Measurements from ENCODE around the gene HCAR3.
"Not testable (repeated sequence)": the region's sequence is repeated elsewhere in the genome, so short reads cannot be mapped to it uniquely, and the experiment has no call there.

HCAR3 gene

DNA sequence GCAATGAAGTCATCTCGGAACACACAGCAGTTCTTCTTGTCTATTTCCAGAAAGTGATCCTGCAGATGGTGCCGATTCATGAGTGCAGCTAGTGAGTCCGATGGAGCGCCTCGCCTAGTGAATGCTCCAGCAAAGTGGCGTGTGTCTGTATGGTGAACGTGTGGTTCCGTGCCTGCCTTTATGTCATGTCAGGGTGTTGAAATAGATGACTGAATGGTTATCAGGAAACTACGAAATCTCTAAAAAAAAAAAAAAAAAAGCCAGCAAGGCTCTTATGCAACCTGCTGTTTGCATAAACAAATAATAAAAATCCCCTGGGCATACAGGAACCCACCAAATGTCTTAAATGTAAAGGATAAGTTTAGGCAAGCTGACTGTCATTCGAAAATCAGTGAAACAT is at the start of gene HCAR3:
TSS of gene HCAR3 (minus strand) at position 154 of the 400 bp plus-strand sequence. CDS start at position 80, 74 bp downstream.
- FAIRE-seq = not testable (repeated sequence)

DNA sequence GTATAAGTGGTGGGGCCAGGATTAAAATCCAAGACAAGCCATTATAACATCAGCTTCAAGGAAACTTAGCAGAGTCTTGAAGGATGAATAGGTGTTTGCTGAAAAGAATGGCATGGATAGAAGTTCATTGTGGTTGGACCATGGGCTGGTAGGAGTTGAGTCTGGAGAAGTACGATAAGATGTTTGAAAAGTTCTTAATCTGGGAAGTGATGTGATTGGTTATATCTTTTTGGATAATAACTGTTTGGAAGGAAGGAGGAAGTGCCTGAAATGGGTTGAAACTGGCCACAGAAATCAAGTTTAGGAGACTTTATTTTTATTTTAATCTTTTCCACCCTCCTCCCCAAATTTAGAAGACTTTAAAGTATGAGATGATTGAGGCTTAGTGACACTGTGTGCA is 41.0 kb upstream of the HCAR3 start:
- FAIRE-seq = no peak

DNA sequence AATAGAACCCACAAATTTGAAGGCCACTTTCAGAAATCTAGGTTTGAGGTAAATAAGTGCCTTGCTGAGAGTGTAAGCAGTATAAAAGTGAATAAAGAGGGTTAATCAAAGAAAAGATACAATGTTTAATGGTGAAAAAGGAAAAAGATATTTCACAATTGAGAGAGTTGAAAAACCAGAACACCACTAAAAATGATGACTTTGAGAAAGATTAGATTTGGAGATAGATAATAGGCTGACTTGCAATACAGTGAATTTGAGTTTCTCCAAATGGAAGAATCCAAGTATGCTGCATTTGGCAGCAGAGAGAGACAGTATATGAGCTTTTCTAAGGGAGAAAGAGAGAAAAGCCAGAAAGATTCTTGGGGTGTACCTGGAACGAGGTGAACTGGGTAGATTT is 38.2 kb upstream of the HCAR3 start:
- FAIRE-seq = no peak

DNA sequence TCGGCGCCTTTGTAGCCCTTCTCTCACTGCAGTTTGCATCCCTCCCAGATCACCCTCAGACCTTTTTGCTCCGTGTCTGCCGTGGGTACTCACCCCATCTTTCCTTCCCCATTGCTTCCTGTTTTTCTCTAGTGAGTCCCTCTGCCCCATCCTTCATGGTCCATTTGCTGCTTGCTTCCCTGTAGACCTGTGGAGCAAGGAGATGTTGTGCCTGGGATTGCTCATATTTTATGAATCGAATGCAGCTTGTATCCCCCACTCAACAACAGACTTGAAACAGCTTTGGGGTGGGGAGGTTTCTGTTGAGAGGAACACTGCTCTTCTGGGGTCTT is 36.7 kb upstream of the HCAR3 start:
- FAIRE-seq = no peak

DNA sequence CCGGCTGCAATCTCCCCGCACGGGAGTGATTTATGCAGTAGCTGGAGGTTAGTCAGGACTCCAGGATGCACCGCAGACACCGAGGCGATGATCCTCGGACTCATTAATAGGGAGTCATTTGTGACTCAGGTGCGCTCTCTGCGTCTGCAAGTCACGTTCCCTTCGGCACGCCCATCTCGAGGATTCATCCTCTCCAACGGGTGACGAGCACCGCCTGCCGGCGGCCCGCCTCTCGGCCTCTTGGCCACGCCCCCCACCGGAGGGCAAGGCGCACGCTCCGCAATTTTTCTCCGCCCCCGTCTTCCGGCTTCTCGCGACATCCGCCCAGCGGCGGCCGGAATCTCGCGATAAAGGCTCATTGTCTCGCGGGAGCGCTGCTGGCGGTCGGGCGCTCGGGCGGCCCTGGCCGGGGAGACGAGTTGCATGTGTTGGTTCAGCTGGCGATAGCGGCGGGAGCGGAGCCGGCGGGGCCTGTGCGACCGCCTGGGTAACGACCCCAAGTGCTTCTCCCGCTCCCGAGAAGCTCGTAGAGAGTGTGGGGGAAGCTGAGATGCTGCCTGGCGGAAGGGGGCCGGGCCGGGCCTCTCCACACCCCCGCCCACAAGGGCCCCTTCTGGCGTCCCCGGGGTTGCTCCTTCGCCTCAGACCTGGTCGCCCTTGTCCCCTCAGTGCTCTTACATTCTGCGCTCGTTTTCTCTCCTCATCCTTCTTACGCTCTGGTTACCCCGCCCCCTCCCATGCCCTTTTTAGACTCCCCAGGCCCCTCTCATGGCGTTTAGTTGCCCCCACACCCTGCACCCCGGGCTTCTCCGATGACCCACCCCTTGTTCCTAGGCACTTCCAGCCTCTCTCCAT is 36.1 kb upstream of the HCAR3 start, which contains the start of gene DENR:
TSS of gene DENR (plus strand) at position 361 of the 855 bp plus-strand sequence. CDS start 878 bp downstream, outside the sequence.
- peak; percentile 18 for FAIRE-seq

DNA sequence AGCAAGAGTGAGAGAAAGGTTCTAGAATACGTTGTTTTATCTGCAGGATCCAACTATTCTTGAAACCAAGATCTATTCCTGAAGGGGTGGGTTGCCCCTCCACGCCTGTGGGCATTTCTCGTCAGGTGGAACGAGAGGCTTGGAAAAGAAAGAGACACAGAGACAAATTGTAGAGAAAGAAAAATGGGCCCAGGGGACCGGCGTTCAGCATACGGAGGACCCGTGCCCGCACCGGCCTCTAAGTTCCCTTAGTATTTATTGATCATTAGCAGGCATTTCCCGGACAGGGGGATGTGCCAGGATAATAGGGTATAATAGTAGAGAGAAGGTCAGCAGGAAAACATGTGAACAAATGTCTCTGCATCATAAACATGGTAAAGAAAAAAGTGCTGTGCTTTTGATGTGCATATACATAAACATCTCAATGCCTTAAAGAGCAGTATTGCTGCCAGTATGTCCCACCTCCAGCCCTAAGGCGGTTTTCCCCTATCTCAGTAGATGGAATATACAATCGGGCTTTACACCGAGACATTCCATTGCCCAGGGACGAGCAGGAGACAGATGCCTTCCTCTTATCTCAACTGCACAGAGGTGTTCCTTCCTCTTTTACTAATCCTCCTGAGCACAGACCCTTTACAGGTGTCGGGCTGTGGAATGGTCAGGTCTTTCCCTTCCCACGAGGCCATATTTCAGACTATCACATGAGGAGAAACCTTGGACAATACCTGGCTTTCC is 34.3 kb upstream of the HCAR3 start:
- not testable (repeated sequence) for FAIRE-seq

DNA sequence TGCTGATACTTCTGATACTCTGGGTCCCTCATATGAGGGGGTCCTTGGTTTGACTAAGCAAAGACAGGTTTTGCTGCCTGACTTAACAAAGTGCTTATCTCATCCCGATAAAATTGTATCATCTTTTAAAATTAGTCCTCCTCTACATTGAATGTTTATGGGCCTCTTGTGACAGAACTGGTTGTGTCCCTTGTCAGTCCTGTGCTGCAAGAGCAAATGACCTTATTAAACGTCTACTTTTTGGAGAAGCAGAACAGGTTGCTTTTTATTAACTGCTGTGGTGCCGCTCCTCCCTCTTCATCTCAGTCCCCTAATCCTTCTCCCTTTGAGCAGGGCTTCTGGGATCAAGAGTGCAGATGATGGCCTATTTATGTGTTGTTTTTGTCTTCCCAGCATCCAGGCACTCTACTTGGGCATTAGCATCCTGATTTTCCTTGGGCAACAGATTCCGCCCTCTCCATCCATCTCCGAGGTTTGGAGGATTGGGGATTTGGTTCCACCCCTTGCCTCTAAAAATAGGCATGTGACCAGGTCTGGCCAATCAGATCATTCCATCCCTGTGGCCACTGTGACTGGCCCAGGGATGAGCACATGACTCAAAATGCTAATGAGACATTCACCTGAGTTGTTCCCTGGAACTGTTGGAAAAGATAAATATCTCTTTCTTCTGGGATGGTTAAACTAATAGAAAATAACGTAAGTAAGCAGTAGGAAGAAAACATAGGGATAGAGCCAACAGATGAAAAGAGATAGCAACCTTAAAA is 33.1 kb upstream of the HCAR3 start:
- FAIRE-seq = no peak

DNA sequence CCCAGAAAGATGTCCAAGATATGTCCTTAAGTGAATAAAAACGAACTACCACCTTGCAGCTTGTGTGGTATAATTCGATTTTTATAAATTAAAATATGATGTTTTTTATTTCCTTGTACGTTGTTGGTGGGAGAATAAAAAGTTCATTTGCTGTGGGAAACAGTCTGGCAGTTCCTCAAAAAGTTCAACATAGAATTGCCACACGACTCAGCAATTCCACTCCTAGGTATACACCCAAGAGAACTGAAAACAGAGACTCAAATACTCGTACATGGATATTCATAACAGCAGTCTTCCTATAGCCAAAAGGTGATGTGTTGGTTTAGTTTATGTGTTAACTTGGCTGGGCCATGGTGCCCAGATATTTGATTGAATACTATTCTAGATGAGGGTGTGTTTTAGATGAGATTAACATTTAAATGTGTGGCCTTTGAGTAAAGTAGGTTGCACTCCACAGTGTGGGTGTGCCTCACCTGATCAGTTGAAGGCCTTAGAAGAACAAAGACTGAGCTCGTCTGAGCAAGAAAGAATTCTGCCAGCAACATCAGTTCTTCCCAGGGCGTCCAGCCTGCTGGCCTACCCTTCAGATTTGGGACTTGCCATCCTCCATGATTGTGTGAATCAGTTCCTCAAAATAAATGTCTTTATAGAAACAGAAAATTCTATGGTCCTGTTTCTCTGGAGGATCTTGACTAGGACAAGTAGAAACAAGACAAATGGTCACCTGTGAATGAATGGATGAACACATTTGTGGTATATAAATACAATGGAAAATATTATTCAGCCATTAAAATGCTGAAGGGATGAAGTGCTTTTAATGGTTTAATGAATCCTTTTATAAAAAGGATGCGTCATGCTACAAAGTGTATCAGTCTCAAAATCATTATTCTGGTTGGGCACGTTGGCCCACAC is 30.9 kb upstream of the HCAR3 start:
- FAIRE-seq = no peak

DNA sequence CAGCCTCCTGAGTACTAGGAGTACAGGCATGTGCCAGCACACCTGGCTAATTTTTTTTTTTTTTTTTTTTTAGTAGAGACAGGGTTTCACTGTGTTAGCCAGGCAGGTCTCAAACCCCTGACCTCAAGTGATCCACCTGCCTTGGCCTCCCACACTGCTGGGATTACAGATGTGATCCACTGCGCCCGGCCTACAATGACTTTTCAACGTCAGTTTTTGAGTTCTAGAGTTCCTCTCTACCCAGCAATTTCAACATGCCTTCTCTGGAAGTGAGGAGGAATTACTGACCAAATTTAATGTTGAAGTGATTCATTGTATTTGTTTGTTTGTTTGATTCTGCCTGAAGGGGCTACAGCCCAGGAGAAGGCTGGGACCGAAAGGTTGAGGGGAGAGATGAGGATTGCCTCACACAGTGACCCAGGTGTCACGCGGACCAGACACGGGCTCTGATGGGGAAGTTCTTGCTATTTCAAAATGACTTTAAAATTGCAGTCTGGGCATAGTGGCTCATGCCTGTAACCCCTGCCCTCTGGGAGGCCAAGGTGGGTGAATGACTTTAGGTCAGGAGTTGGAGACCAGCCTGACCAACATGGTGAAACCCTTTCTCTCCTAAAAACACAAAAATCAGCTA is 27.4 kb upstream of the HCAR3 start:
- no peak for FAIRE-seq

DNA sequence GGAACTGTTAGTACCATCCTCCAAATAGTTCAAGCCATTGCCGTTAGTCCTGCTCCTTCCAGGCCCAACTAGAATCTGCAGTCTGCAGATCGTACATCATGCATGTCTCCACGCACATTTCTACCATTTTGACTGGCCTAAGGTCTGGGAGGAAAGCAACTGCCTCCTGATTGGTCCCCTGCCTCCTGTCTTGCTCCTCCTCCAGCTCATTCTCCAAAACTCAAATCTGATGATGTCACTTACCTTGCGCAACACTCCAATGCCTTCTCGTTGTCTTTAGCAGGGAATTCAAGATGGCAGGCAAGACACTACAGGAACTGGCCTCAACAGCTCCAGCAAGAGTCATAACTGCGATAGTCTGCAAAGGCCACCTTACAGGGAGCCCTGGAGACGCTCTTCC is 23.7 kb upstream of the HCAR3 start:
- FAIRE-seq = no peak

DNA sequence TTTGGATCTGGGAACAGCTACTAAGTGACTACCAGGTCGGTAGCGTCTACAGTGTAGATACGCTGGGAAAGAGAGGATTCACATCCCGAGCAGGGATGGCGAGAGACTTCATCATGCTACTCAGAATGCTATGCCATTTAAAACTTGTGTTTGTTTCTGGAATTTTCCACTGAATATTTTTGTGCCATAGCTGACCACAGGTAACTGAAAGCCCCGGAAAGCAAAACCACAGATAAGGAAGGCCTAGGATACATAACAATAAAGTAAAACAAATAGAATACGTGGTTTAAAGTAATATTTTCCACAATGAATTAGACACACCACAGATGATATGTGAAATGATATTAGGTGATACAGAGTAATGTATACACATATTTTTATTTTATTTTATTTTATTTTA is 22.0 kb upstream of the HCAR3 start:
- no peak for FAIRE-seq

DNA sequence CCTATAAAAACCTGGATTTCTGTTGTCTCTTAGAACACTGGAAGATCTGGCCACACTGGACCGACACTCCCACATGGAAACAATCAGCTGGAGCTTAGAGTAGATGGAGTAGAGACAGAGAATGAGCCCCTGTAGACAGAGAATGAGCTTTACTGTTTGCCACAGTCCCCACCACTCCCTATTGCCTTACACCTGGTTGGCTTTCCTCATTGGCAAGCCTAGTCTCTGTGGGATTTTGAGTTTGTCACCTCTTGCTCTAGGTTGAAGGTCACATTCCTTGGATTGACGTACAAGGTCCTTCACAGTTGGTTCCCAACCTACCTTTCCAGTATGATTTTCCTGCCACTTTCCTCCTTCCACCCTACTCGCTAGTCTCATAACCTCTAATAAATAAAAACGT is 16.0 kb upstream of the HCAR3 start:
- no peak for FAIRE-seq

DNA sequence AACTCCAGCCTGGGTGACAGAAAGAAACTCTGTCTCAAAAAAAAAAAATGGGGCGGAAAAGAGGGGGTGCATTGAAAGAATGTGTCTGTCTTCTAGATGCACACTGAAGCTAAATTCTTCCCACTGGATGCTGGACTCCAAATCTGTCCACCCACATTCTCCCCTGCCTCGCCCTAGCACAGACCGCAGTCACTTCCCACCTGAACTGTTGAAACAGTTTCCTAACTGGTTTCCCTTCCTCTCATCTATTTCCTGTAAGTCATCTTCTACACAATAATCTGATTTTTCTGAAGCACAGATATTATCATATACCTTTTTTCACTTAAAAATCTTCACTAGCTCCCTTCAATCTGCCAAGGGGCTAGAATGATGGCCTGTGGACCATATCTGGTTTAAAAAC is 15.6 kb upstream of the HCAR3 start:
- FAIRE-seq = no peak

DNA sequence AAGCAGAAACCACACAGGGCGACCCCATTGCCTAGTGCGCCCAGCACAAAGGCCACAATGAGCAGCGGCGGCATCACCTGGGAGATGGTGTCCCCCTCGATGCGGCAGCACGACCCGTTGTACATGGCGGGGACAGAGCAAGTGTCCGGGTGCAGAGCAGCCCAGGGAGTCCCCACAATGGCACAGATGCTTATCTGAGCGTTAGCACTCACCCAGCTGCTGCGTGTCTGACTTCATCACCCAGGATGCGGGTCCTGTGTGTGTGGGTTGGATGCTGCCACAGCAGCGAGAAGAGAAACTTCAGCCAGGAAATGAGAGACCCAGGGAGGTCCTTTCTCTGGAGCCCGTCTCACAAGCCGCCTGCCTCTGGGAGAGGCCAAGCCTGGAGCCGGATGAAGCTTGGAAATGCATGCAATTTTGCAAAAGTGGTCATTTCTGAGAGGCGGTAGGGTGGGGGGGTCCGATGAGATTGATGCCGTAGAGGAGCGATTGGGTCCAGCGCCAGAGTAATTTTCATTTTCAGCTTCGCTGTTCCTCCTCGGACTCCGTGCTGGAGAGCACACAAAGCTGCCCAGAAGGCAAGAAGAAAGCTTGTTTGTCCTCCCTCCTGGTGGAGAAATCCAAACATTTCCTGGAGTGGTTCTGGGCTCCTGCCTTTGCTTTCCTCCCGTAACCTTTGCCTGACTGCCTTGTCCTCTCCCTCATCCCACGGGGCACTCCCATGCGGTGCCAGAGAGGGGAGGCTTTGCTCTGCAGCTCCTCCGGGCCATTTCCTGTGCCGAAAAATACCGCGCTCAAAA is 13.8 kb upstream of the HCAR3 start, which contains the start of gene HCAR1:
TSS of gene HCAR1 (minus strand) at position 630 of the 800 bp plus-strand sequence. CDS start at position 125, 505 bp downstream.
- no peak for FAIRE-seq

DNA sequence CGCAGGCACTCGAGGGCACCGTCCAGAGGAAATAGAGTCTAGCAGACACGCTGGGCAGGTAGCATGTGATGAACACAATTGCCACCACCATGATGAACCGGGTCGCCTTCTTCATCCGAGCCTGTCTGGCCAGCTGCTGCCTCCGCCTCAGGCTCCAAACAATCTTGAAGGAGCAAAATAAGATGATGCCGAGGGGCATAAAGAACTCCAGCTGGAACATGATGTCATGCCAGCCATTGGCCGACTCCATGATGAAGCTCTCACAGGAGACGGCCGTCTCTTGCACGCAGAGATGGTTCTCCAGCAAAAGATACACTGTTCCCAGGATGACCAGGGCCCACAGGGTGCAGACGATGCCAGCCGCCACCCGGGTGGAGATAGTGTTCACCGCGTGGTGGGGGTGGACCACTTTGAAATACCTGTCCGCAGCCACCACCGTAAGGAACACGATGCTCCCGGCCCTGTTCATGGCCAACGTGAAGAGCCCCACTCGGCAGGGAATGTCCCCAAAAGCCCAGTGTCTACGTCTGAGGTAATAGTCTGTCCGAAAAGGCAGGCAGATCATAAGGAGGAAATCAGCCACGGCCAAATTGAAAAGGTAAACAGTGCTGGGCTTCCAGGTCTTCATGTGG is 13.1 kb upstream of the HCAR3 start:
- no peak for FAIRE-seq

DNA sequence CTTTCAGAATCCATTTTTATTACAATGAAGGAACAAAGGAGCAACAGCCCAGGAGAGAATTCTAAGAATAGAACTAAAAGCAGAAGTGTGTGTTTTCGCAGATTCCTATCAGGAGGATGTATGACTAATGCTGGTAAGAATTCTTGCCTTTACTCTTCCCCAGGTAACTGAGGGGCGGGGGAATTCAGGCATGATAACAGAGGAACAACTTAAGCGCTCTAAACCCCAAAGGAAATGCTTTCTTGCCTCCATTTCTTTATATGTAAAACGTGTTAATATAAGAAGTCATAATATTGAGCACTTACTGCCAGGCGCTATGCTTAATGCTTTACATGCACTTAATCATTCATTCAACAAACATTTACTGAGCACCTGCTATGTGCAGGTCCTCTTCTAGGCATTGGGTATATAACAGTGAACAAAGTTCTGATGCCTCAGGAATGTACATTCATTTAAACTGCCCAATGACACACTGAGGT is 9.5 kb upstream of the HCAR3 start:
- no peak for FAIRE-seq

DNA sequence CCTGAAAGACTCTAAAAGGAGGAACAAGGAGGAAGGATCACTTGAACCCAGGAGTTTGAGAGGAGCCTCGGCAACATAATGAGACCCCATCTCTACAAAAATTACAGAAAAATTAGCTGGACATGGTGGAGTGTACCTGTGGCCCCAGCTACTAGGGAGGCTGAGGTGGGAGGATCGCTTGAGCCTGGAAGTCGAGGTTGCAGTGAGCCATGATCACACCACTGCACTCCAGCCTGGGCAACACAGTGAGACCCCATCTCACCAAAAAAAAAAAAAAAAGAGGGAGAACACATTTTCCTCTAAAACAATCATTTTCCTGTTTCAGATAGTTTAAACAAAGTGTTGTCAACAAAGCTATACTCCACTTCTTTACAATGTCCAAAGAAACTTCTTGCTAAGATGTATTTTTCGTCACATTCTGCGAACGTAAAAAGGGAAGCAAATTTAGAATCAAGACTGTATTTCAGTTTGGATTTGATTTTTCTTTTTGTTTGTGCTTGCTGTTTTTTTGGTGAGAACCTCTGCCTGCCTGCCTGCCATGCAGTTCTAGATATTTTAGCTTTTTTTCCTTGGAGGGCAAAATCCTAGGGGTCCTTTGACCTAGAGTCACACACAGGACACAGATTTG is 9.0 kb upstream of the HCAR3 start:
- FAIRE-seq = no peak

DNA sequence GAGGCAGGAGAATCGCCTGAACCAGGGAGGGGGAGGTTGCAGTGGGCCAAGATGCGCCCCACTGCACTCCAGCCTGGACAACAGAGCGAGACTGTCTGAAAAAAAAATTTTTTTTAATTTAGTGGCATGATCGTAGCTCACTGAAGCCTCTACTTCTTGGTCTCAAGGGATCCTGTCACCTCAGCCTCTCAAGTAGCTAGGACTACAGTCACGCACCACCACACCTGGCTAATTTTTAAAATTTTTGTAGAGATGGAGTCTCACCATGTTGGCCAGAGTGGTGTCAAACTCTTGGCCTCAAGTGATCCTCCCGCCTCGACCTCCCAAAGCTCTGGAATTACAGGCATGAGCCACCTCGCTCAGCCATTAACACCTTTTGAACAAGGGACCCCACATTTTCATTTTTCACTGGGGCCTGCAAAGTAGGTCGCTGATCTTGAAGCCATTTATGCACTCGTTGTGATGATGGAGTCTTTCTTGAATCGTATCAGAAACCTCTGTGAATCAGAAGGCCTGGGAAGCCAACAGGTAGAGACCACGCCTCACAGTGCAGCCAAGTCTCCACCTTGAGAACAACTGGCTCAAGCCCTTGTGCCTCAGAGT is 8.1 kb upstream of the HCAR3 start:
- FAIRE-seq = no peak

DNA sequence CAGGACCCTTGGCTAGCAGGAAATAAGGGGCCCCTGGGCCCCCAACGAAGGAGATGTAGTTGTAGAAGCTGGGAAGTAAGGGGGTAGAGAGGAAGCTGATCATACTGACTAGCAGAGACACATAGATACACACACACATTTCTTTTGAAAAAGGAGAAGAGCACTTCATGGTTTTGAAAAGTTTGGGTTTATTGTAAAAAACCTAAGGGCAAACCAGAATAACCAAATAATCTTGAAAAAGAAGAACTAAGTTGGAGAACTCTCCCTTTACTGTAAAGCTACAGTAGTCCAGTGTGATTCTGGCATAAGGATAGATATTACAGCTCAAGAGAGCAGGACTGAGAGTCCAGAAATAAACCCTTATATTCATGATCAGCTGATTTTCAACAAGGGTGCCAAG is 5.8 kb upstream of the HCAR3 start:
- no peak for FAIRE-seq

All from endometrium (tissue), 2 donors.